Natural killer cell treated with Interleukin-12 subunit alpha and Interleukin-12 subunit beta and Interleukin-15 and Interleukin-18, amount 100 ng/mL, for 72 hours (primary cell): Measurements from ENCODE around the gene CLPTM1. TPM values are rescaled to one million over a fixed set of nuclear protein-coding genes. Genes with fewer than 3 reads are reported as not detected.
A peak's percentile ranks its signal among the peaks of the same experiment; 100 is the strongest.
"Not testable (repeated sequence)": the region's sequence is repeated elsewhere in the genome, so short reads cannot be mapped to it uniquely, and the experiment has no call there.

Source experiments
- ATAC-seq, 2 donors: fragments of 150-1000 bp; cut with Tn5 transposase in 1 of 2; sonication (Bioruptor Pico), chemical (Tn5 transposase) in 1 of 2; 2 replicates each; pipeline ENCODE4 v1.10.0; 2021
- DNase-seq: peaks from one replicate; pipeline ENCODE4 v3.0.0; 2022; ENCODE audit warnings: low spot score
- H3K27ac Mint-ChIP-seq, 2 donors: 1 replicate in 1 of 2; 2 replicates in 1 of 2; pipeline ENCODE4 v1.8.0; 2022; ENCODE audit warnings: mixed read lengths in 2 of 2, mild to moderate bottlenecking in 1 of 2, moderate library complexity in 1 of 2
- H3K27me3 Mint-ChIP-seq, 2 donors: 1 replicate in 1 of 2; 2 replicates in 1 of 2; pipeline ENCODE4 v1.8.0; 2022; ENCODE audit warnings: mixed read lengths in 2 of 2
- H3K36me3 Mint-ChIP-seq: one replicate; pipeline ENCODE4 v1.8.0; 2022; ENCODE audit warnings: mixed read lengths
- H3K4me1 Mint-ChIP-seq, 2 donors: 1 replicate in 1 of 2; 2 replicates in 1 of 2; pipeline ENCODE4 v1.8.0; 2022; ENCODE audit warnings: low read depth in 2 of 2, mixed read lengths in 2 of 2, mild to moderate bottlenecking in 1 of 2
- H3K4me3 Mint-ChIP-seq: one replicate; pipeline ENCODE4 v1.8.0; 2022; ENCODE audit warnings: mixed read lengths
- H3K9me3 Mint-ChIP-seq: 2 replicates; pipeline ENCODE4 v1.8.0; 2022; ENCODE audit warnings: mixed read lengths
- total RNA-seq, 2 donors: library from RNA; stranded (reverse); gene quantifications; one replicate each; pipeline ENCODE4 v1.2.3, GENCODE V29; 2022

The CLPTM1 gene
- total RNA-seq, 2 donors from 2014 or later, result 90.9 to 116 TPM

DNA sequence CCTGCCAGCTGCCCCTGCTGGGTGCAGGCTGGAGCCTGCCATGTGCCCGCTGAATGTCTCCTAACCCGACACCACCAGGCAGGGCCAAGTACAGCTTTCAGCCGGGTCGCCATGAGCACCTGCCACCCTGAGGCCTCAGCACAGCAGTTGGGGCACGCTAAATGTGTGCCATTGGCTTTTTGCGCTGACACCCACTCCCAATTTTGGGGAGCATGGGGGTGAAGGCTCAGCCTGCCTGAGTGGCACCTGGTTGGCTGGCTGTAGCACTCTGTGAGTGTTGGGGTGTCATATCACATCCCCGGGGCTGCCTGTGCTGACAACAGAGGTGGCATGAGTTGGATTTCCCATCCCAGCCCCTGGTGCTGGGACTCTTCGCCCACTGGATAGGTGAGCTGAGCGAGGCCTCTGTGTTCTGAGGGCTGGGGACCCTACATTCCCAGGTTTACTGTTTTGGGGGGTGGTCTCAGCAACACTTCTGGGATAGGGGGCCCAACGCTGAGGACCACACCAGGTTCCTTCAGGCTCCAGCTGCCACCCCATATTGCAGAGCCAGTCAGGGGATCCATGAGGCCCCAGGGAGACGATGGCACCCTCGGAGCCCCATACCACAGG is 38.9 kb downstream of the CLPTM1 start:
- Mint-ChIP-seq H3K36me3 (no peaks in the 10 kb centered on the region), H3K4me3 (no peak overlapping the region), H3K27ac (no peak overlapping the region), H3K4me1 (peaks cover 0 to 7% of the 10 kb centered on the region in 2 donors), H3K27me3 (no peaks in the 10 kb centered on the region), H3K9me3 (no peaks in the 10 kb centered on the region)
- no peak for ATAC-seq
- DNase-seq, result peak; percentile 22

DNA sequence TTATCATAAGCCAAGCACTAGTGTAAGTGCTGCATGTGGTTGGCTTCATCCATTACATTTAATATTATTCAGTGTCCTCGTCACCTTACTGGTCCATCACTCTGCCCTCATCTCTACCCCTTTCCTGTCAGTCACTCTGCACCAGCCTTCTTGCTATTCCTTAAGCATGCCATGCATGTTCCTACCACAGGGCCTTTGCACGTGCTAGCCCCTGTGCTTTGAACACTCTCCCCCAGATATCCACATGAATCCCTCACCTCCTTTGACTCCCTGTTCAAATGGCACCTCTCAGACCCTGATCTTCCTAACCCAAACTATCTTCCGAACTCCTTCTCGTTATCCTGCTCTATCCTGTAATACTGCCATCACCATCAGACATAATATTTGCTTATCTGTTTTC is 42.8 kb downstream of the CLPTM1 start:
- H3K9me3 Mint-ChIP-seq, result no peaks in the 10 kb centered on the region
- H3K27me3 Mint-ChIP-seq, result no peaks in the 10 kb centered on the region
- no peak overlapping the region for H3K4me3 Mint-ChIP-seq
- no peaks in the 10 kb centered on the region for H3K36me3 Mint-ChIP-seq
- peaks cover 15% of the 10 kb centered on the region in 2 donors for H3K4me1 Mint-ChIP-seq
- DNase-seq (peak; percentile 39), ATAC-seq (no peak)
- H3K27ac Mint-ChIP-seq, result no peak overlapping the region

DNA sequence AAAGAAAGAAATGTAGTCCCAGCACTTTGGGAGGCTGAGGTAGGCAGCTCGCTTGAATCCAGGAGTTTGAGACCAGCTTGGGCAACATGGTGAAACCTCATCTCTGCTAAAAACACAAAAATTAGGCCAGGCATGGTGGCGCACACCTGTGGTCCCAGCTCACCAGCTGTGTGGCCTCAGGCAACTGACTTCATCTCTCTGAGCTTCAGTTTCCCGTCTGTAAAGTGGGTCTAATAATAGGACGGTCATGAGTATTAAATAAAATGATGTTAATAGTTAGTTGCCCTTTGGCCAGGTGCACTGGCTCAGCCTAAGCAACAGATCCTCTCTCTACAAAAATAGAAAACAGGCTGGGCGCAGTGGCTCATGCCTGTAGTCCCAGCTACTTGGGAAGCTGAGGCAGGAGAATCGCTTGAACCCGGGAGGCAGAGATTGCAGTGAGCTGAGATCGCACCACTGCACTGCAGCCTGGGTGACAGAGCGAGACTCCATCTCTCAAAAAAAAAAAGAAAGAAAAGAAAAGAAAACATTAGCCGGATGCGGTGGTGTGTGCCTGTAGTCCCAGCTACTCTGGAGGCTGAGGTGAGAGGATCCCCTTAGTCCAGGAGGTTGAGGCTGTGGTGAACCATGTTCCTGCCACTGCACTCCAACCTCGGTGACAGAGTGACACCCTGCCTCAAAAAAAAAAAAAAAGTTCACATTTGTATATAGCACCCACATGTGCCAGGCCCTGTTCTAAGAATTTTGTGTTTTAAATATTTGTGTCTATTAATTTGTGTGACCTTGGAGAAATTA is 44.1 kb downstream of the CLPTM1 start:
- peak overlapping the region; percentile 53 for H3K4me3 Mint-ChIP-seq
- DNase-seq, result peak; percentile 42
- H3K27ac Mint-ChIP-seq, result peak overlapping the region; percentile 78 to 87
- H3K4me1 Mint-ChIP-seq, result peaks cover 15% of the 10 kb centered on the region in 2 donors
- not testable (repeated sequence) for H3K36me3 Mint-ChIP-seq, ATAC-seq, H3K27me3 Mint-ChIP-seq, H3K9me3 Mint-ChIP-seq

DNA sequence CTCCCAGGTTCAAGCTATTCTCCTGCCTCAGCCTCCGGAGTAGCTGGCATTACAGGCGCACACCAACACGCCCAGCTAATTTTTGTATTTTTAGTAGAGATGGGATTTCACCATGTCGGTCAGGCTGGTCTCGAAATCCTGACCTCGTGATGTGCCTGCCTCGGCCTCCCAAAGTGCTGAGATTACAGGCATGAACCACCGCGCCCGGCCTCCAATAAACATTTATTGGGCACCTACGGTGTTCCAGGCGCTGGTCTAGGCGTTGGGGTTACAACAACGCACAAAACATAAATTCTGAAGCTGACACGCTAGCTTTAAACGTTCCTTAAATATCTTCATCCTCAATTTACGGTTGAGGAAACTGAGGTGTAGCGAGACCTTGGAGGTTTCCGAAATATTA is 45.5 kb downstream of the CLPTM1 start:
- not testable (repeated sequence) for H3K27me3 Mint-ChIP-seq, H3K9me3 Mint-ChIP-seq

DNA sequence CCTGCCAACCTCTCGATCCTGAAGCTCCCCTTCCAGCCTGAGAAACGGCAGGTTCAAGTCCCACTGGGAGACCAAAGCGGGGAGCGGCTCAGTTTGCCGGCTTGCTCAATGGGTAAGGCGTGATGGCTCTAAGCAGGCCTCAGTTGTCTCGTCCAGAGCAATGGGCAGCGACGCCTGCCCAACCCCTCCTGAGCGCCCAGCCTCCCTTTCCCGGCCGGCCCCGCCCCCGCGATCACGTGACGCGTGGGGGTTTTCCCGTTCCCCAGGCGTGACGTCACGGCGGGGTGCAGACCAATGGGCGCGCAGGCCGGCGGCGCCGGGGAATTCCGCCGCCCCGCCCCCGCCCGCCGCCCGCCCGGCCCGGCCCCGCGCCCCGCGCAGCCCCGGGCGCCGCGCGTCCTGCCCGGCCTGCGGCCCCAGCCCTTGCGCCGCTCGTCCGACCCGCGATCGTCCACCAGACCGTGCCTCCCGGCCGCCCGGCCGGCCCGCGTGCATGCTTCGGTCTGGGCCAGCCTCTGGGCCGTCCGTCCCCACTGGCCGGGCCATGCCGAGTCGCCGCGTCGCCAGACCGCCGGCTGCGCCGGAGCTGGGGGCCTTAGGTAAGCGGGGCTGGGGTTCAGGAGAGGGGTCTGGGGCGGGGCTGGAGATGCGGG is 46.0 kb downstream of the CLPTM1 start, which contains the start of gene RELB:
Gene RELB (plus strand): TSS at position 378 of the 653 bp plus-strand sequence. CDS start 116 bp downstream, at position 494.
- Mint-ChIP-seq H3K4me1 (peaks cover 16 to 20% of the 10 kb centered on the region in 2 donors), H3K27ac (peak within 1 kb of the TSS; percentile 87 to 89), H3K9me3 (no peaks in the 10 kb centered on the region), H3K36me3 (no peaks in the 10 kb centered on the region), H3K4me3 (peak within 1 kb of the TSS; percentile 89), H3K27me3 (no peaks in the 10 kb centered on the region)
- ATAC-seq, result peak; percentile 83 to 87
- DNase-seq, result peak; percentile 96

More for the DNA sequence above, 45.5 kb downstream of the CLPTM1 start:
- Mint-ChIP-seq H3K27ac (peak overlapping the region; percentile 78 to 87), H3K4me3 (peak overlapping the region; percentile 45), H3K4me1 (peaks cover 11 to 15% of the 10 kb centered on the region in 2 donors)
- peak; percentile 15 for DNase-seq
- not testable (repeated sequence) for ATAC-seq, H3K36me3 Mint-ChIP-seq

DNA sequence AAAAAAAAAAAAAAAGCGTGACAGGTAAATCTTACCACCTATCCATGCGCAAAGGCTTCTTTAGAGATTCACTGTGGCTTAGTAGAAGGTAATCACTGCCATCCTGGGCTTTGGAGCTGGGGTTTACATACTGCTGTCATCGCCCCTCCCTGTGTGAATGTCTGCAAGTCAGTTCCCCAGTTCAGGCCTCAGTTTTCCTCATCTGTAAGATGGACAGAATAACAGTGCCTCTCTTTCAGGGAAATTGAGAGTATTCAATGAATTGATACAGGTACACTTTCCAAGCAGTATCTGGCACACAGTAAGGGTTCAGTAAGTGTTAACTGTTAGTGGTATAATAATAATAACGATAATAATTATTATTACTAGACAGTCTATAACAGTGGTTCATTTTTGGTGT is 48.3 kb downstream of the CLPTM1 start:
- H3K36me3 Mint-ChIP-seq, result peaks cover 5% of the 10 kb centered on the region
- DNase-seq (no peak), ATAC-seq (no peak)
- no peaks in the 10 kb centered on the region for H3K27me3 Mint-ChIP-seq
- no peaks in the 10 kb centered on the region for H3K9me3 Mint-ChIP-seq
- peaks cover 22 to 27% of the 10 kb centered on the region in 2 donors for H3K4me1 Mint-ChIP-seq
- H3K4me3 Mint-ChIP-seq, result no peak overlapping the region
- H3K27ac Mint-ChIP-seq, result no peak overlapping the region

DNA sequence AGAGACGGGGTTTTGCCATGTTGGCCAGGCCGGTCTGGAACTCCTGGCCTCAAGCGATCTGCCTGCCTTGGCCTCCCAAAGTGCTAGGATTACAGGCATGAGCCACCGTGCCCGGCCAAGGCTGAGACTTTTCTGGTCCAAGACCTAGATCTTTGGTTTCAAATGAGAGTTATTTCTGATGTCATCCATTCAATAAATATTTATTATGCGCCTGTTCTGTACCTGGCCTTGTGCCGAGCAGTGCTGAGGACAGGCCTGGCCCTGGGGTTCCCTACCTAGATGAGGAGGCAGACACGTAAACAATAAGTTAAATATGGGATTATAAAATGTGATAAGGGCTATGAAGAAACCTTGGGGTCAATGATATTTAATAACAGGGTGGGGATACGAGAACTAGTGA is 50.6 kb downstream of the CLPTM1 start:
- ATAC-seq (no peak), DNase-seq (no peak)
- H3K4me1 Mint-ChIP-seq, result peaks cover 20 to 21% of the 10 kb centered on the region in 2 donors
- H3K9me3 Mint-ChIP-seq, result no peaks in the 10 kb centered on the region
- H3K4me3 Mint-ChIP-seq, result peak overlapping the region; percentile 24
- H3K36me3 Mint-ChIP-seq, result peaks cover 5% of the 10 kb centered on the region
- no peaks in the 10 kb centered on the region for H3K27me3 Mint-ChIP-seq
- peak overlapping the region; percentile 84 to 96 for H3K27ac Mint-ChIP-seq

DNA sequence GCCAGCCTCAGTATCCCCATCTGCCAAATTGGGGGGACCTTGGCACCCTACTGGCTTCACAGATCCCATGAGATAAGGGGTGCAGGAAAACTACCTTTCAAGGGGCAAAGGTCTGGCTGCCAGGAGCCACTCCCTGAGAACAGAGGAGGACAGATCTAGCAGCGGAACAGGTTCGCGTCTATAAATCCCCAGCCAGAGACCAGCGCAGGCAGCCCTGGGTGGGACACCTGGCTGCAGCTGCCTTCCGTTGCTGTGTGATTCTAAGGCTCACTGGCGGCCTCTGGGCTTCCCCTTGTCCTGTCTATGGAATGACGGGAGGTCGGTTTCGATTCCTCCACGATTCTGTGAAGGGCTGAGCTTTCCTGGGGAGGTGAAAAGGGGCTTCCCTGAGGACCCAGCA is 53.4 kb downstream of the CLPTM1 start:
- H3K4me3 Mint-ChIP-seq, result no peak overlapping the region
- H3K27me3 Mint-ChIP-seq, result no peaks in the 10 kb centered on the region
- no peaks in the 10 kb centered on the region for H3K9me3 Mint-ChIP-seq
- peaks cover 5% of the 10 kb centered on the region for H3K36me3 Mint-ChIP-seq
- DNase-seq (no peak), ATAC-seq (no peak)
- peaks cover 12 to 14% of the 10 kb centered on the region in 2 donors for H3K4me1 Mint-ChIP-seq
- no peak overlapping the region for H3K27ac Mint-ChIP-seq

DNA sequence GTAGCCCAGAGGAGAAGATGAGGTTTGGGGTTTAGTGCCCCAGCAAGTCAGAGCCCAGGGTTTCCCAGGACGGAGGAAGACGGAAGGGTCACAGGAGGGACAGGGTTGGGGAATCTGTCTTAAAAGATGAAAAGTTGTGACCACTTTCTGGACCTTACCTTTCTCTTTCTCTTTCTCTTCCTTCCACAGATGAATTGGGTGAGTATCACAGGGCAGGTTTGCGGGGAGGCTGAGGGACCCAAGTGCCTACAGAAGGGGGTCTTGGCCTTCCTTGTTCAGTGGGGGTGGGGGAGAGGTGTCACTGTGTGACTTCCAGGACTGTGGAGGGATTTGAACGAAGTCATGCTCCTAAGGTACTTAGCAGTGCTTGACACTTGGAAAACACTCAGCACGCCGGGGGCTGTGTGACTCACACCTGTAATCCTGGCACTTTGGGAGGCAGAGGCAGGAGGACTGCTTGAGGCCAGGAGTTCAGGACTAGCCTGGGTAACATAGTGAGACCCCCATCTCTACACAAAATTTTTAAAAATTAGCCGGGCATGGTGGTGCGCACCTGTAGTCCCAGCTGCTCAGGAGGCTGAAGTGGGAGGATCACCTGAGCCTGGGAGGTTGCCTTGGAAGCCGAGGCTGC is 54.6 kb downstream of the CLPTM1 start:
- Mint-ChIP-seq H3K9me3 (no peaks in the 10 kb centered on the region), H3K27me3 (no peaks in the 10 kb centered on the region), H3K36me3 (peaks cover 5% of the 10 kb centered on the region), H3K27ac (no peak overlapping the region), H3K4me3 (no peak overlapping the region), H3K4me1 (peaks cover 12 to 14% of the 10 kb centered on the region in 2 donors)
- DNase-seq, result no peak
- ATAC-seq, result no peak

DNA sequence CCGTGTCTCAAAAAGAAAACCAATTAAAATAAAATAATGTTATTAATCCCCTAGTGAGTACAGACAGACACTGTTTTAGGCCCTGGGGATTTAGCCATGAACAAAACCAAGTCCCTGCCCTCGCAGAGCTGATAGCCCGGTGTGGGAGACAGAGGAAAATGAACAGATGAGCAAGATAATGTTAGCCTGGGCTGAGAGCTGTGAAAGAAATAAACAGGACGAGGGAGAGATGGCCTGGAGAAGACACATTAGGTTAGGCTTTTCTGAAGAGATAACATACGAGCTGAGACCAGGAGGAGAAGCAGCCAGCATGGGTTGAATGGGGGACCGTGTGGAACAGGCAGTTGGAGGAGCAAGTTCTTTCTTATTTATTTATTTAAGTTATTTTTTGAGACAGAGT is 55.1 kb downstream of the CLPTM1 start:
- peaks cover 12 to 14% of the 10 kb centered on the region in 2 donors for H3K4me1 Mint-ChIP-seq
- no peak for ATAC-seq
- no peaks in the 10 kb centered on the region for H3K27me3 Mint-ChIP-seq
- H3K4me3 Mint-ChIP-seq, result no peak overlapping the region
- H3K36me3 Mint-ChIP-seq, result peaks cover 5% of the 10 kb centered on the region
- no peak for DNase-seq
- H3K27ac Mint-ChIP-seq, result no peak overlapping the region
- H3K9me3 Mint-ChIP-seq, result no peaks in the 10 kb centered on the region

DNA sequence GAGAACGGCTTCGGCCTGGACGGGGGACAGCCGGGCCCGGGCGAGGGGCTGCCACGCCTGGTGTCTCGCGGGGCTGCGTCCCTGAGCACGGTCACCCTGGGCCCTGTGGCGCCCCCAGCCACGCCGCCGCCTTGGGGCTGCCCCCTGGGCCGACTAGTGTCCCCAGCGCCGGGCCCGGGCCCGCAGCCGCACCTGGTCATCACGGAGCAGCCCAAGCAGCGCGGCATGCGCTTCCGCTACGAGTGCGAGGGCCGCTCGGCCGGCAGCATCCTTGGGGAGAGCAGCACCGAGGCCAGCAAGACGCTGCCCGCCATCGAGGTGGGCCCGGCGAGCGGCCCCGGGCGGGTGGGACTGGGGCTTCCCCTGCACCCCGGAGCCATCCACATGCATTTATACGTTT is 56.8 kb downstream of the CLPTM1 start:
- H3K27me3 Mint-ChIP-seq, result no peaks in the 10 kb centered on the region
- H3K27ac Mint-ChIP-seq, result no peak overlapping the region
- no peak for ATAC-seq
- peaks cover 2% of the 10 kb centered on the region for H3K36me3 Mint-ChIP-seq
- no peak overlapping the region for H3K4me3 Mint-ChIP-seq
- H3K9me3 Mint-ChIP-seq, result no peaks in the 10 kb centered on the region
- DNase-seq, result peak; percentile 15
- H3K4me1 Mint-ChIP-seq, result peaks cover 10 to 12% of the 10 kb centered on the region in 2 donors

DNA sequence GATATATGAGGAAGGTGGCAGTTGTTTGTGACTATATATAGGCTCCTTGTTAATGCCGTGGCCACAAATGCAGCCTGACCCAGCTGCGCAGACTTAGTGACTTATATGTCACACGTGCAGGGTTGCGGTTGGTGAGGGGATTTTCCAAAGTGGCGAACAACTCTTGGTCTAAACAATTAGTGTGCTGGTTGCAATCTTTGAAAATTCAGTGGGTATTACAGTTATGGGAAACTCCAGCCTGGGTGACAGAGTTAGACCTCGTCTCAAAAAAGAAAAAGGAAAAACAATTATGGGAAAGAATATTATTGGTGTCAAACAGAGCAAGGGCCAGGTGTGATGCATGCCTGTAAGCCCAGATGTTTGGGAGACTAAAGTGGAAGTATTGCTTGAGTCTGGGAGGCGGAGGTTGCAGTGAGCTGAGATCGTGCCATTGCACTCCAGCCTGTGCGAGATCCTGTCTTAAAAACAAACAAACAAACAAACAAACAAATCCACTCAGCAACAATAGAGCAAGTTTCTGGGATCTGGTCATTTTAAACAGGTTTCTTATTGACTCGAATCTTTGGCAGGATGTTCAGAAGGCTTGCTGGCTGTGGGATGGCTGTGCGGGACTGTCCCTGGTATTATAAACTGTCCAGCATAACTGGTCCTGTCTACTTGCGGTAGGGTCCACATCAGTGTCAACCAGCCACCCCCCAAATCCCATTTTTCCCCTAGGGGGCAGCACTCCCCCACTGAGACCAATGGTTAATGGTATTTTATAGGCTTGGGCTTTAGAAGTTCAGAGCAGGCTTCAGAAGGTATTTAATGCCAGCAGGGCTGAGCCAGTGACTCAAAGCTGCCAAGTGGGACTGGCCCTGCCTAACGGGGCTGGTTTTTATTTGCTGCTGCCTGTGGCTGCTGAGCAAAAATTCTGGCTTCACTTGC is 61.5 kb downstream of the CLPTM1 start:
- H3K36me3 Mint-ChIP-seq, result peaks cover 5% of the 10 kb centered on the region
- H3K27ac Mint-ChIP-seq, result peak overlapping the region; percentile 76 to 88
- peak overlapping the region; percentile 75 for H3K4me3 Mint-ChIP-seq
- H3K9me3 Mint-ChIP-seq, result no peaks in the 10 kb centered on the region
- H3K4me1 Mint-ChIP-seq, result peaks cover 7 to 9% of the 10 kb centered on the region in 2 donors
- H3K27me3 Mint-ChIP-seq, result no peaks in the 10 kb centered on the region
- ATAC-seq, result peak; percentile 94 to 96
- DNase-seq, result peak; percentile 90

DNA sequence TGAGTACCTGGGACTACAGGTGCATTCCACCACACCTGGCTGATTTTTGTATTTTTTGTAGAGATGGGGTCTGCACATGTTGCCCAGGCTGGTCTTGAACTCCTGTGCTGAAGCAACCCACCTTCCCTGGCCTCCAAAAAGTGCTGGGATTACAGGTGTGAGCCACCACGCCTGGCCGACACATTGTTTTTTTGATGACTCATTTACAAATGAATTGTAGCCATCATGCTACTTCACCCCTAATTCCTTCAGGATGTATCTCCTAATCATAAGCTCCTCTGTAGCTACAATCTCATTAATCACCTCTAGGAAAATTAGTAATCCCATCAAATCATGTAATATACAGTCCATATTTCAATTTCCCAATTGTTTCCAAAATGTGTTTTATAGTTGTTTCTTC is 64.0 kb downstream of the CLPTM1 start:
- Mint-ChIP-seq H3K36me3 (peaks cover 5% of the 10 kb centered on the region), H3K27me3 (no peaks in the 10 kb centered on the region), H3K4me3 (no peak overlapping the region), H3K9me3 (no peaks in the 10 kb centered on the region), H3K4me1 (peaks cover 7 to 9% of the 10 kb centered on the region in 2 donors), H3K27ac (peak overlapping the region in 1 of 2 donors; percentile 53)
- no peak for DNase-seq
- no peak for ATAC-seq
